DMS153 treated with DMSO at 0.1 percent for 48 hours (cell line): ENCODE results near the gene NELFB.
A peak's percentile ranks its signal among the peaks of the same experiment; 100 is the strongest.

ENCODE experiments used
- DNase-seq: peaks from one replicate; lab custom pipeline; 2025; ENCODE audit not compliant: unreplicated experiment; lab: John Stamatoyannopoulos, UW

Gene NELFB

DNA sequence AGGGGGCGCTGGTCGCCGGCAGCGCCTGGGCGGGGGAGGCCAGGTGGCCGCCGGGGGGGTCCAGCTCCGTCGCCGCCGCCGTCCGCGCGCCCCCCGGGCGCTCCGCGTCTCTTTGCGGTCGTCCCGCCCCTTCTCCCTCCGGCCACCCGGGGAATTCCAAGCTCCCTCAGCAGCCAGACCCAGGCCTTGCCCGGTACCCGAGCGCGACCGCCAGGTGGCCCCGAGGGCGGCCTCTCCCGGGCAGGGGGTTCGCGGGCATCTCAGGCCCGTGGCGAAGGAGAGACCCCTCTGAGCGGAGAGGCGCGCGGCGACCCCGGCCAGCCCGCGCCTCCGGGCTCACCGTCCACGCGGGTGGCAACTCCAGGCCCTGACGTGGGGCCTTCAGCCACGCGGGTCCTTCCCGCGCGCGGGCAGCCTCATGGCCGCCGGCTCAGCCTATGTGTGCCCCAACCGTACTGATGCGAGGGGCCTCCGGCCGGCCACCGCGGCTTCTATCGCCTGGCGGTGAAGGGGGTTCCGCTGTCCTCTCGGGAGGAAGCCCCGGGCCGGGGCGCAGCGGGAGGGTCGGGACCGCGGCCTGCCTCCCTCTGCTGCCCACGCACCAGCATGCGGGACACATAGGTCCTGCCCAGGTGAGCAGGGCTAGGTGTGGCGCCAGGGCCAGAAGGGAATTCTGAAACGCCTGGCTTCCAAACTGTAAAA is 47.5 kb downstream of the NELFB start:
- peak; percentile 40 for DNase-seq

DNA sequence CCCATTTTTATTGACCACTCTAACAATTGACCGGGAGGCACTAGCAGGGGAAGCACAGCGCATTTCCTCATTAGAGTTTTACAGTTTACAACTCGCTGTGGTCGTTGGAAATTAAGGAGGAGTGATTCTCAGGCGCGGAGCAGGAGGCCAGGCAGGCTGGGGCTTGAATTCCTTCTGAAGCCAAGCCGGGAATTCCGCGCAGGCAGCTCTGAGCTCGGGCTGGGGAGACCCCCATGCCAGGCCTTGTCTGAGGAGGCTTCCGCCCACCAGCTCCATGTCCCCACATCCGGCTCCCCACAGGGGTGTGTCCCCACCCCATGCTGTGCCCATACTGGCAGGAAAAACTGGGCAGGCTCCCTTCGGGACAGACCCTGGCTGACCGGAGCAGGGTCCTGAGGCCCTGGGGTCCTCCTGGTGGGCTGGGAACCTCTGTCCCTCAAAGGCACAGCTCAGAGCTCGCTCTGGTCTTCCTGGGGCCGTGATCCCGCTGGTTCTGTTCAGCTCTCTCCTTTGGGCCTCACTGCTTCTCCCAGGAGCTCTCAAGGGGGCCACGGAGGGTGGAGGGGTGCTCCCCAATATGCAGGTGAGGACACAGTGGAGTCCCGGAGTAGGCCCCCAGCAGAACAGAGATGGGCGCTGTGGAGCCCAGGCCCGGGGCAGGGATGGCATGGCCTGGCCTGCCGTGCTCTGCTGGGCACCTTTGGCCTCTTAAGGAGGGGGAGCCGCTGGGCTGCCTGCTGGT is 48.2 kb downstream of the NELFB start:
- peak; percentile 14 for DNase-seq

- DNase-seq = no peak
These were observed 48.8 kb downstream of the NELFB start for GRCh38 chr9:137303893-137304382.

- DNase-seq = no peak
These were observed 49.4 kb downstream of the NELFB start for GRCh38 chr9:137304383-137305059.

- DNase-seq = peak; percentile 66
These were observed 50.1 kb downstream of the NELFB start for GRCh38 chr9:137305060-137305797.

GRCh38 chr9:137305798-137306065 is 50.6 kb downstream of the NELFB start:
- DNase-seq = no peak

DNA sequence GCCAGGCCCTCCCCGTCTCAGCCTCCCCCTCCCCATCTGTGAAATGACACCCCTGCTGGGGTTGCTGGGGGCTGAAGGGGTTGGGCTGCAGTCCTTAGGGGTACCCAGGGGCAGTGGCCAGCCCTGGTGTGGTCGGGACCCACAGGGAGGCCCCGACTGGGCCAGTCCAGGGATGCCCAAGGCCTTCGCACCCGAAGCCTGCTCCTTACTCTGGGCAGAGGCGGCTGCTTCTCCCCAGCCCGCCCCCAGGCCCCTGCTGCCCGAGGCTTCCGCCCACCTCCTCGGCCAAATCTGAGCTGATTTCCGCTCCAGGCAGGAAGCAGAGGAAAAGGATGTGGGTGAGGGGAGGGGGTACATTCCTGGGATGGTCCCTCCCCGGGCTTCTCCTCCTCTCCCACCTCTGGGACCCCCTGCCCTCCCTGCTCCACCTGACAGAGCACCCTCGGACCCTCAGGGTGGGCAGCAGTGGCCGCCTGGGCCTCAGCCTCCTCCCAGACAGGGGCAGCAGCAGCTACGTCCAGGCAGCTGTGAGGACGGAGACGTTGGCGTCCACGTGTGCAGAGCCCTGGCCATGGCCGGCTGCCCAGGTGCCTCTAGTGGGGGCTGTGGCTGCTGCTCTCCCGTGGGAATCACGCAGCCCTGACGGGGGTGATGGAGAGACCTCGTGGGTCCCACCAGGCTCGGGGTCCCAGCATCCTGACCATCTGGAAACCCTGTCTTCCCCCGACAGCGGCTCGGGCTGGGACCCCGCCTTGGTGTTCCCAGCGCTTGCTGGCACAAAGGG is 51.1 kb downstream of the NELFB start:
- no peak for DNase-seq

DNA sequence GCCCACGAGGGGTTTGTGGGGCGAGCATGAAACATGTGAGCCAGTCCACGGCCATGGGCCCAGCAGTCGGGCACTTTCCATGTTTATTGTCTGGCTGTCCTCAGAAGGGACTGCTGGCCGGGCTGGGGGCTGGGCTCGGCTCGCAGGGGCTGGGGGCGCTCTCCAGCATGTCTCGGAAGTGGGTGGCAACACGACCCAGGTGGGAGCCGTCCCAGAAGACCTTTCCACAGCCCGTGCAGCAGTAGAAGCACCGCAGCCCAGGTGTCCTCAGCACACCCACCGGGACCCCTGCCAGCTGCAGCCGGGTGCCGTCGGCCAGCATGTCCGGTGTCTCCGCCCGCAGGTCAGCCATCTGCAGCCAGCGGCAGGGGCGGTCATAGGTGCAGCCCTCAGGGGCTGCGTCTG is 51.7 kb downstream of the NELFB start:
- DNase-seq = no peak

- DNase-seq = no peak
These were observed 52.3 kb downstream of the NELFB start for GRCh38 chr9:137307255-137308056.

DNA sequence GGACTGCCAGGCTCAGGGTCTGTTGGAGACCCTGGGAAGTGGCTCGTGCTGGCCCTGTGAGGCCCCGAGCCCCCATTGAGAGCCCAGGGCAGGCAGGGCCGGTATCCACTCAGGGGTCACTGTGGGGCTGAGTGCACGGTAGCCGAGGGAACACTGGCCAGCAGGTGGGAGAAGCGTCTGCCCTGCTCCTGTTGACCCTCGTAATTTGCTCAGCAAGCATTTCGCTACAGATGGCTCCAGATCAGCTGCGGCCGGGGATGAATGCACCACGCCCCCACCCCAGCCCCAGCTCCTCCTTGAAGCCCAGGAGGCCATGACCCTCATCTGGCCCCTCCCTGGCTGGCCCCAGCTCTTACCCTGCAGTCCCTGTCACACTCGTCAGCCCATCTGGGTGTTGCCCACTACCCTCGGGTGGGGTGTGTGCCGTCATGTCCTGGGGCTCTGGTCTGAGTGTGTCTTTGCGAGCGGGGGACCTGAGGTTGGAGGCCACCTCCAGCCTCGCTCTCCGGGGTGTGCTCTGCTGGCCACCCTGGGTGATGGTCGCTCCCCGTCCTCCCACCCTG is 53.0 kb downstream of the NELFB start:
- no peak for DNase-seq

DNA sequence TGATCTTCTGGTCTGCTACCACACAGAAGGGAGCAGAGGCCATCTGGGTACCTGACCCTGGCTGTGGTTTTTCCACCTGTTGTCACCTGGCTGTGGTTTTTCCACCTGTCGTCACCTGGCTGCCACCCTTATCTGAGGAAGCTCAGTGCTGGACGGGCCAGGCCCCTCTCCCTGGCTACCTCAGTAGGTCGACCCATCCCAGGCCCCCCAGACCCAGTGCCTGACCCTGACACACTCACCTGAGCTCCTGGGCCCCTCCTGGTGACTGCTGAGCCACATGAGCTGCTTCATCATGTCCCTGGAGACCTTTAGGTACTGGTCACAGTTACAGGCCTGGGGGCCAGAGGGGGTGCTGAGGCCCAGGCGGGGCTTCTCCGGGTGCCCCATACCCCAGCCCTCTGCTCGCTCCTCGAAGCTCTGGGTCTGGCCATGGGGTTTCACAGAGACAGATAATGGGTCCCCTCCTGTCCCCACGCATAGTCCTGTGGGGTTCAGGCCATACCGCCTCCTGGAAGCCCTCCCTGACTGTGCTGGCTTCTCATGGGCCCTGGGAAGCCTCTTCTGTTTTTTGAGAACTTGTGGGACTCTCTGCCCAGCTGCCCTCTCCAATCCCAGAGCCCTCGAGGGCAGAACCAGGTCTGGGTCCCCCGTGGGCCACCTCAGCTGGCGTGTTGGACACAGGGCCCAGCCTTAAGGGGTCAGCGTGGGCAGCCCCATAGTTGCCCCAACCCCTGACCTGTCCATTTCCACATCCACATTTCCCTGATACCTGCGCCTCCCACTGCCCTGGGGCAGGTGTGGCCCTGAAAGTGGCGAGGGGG is 54.5 kb downstream of the NELFB start:
- DNase-seq = no peak

DNA sequence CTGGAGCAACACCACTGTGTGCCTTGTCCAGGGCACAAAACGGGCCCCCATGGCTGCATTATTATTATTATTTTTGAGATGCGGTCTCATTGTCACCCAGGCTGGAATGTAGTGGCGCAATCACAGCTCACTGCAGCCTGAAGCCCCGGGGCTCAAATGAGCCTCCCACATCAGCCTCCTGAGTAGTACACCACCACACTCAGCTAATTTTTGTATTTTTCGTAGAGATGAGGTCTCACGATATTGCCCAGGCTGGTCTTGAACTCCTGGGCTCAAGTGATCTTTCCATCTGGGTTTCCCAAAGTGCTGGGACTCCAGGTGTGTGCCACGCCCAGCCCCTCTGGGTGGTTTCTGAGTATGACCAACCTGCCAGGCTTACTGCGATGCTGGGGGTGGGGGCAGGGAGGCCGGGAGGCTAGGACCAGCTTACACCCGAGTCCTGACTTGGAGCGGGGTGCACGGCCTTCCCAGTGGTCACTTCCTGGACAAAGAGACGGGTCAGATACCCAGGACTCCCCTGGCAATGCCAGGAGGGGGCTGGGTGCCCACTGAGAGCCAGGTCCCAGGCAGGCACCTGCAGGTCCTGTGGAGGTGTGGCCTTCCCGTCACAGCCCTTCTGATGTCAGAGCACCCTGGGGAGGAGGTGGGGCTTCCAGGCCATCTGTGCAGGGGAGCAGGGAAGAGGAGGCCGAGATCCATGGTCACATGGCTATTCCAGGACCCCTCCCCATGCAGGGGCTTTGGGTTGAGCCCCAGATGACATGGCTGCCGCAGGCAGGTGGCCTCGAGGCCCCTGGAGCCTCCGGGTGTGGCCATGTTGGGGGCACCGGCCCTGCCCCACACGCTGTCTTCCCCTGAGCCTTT is 55.3 kb downstream of the NELFB start:
- DNase-seq = peak; percentile 52

DNA sequence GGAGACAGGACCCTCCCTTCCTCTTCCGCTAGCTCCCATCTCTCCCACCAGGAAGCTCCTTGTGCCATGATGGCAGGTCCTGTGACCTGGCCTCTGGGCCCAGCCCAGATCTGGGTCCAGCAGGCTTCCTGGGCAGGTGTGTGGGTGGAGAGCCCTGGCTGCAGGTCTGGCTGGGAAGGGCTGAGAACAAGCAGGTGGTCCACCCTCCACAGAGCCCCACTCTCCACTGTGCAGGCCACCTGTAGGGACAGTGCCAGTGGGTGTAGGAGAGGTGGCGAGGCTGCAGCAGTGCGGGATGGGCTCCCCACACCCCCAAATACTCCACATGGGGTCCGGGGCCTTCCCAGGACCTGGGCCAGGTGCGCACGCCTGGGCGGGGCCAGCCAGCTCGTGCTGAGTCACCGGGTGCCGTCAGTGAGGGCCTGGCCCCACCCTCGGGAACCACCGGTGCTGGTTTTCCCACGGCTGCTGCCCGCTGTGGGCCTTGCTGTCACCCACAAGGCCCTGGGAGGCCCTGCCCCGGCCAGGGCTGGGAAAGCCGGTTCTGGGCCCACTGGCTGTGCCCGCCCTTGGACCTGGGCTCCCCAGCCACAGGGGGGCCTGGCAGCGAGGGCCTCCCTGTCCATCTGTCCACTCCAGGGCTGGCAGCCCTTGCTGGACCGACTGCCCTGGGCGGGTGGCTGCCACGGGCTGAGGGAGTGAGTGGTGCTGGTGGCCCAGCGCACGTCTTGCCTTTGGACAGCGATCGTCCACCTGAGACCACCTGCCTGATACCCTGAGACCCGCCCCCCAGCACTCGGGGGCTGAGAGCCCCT is 56.3 kb downstream of the NELFB start:
- DNase-seq = peak; percentile 14

- DNase-seq = no peak
These were observed 57.1 kb downstream of the NELFB start for GRCh38 chr9:137311986-137312851.

- no peak for DNase-seq
These were observed 57.8 kb downstream of the NELFB start for GRCh38 chr9:137312852-137313325.
